GM20000 (cell line): Measurements from ENCODE around the gene DIS3L2.

Experiments used
- DNase-seq: peaks from one replicate; pipeline ENCODE4 v3.0.0; 2012; ENCODE audit warnings: low spot score
- CTCF ChIP-seq: IDR thresholded peaks from 2 replicates; pipeline ENCODE4 v1.5.1; 2012; ENCODE audit warnings: mild to moderate bottlenecking, control low read depth; ENCODE audit errors: extremely low read depth, missing control alignments

Gene DIS3L2

GRCh38 chr2:232239951-232240681, 278.6 kb downstream of the DIS3L2 start:
- peak; percentile 25 for DNase-seq
- no peak for TF ChIP-seq CTCF

- no peak for TF ChIP-seq CTCF
- DNase-seq: no peak
These were observed 279.4 kb downstream of the DIS3L2 start for GRCh38 chr2:232240906-232241305.

- no peak for TF ChIP-seq CTCF
- DNase-seq: no peak
These were observed 280.8 kb downstream of the DIS3L2 start for GRCh38 chr2:232242316-232242715.

GRCh38 chr2:232245111-232245510, 283.6 kb downstream of the DIS3L2 start:
- no peak for DNase-seq
- no peak for TF ChIP-seq CTCF

- TF ChIP-seq CTCF: no peak
- DNase-seq: no peak
These were observed 284.7 kb downstream of the DIS3L2 start for GRCh38 chr2:232246245-232246644.

GRCh38 chr2:232249096-232249495, 287.6 kb downstream of the DIS3L2 start:
- no peak for TF ChIP-seq CTCF
- DNase-seq: no peak

GRCh38 chr2:232250246-232251175, 289.0 kb downstream of the DIS3L2 start:
- no peak for TF ChIP-seq CTCF

More at GRCh38 chr2:232250246-232251175, 289.0 kb downstream of the DIS3L2 start:
- no peak for DNase-seq
